Glutamatergic neuron (in vitro differentiated cells): ENCODE results near the gene SENP3. TPM values are rescaled to one million over a fixed set of nuclear protein-coding genes. Genes with fewer than 3 reads are reported as not detected.

Source experiments
- DNase-seq: peaks from one replicate; pipeline ENCODE4 v3.0.0; 2022
- H3K27ac Mint-ChIP-seq: one replicate; pipeline ENCODE4 v1.8.0; 2020; ENCODE audit warnings: mild to moderate bottlenecking, mixed read lengths, inconsistent platforms; ENCODE audit not compliant: unreplicated experiment
- H3K27me3 Mint-ChIP-seq: one replicate; pipeline ENCODE4 v1.8.0; 2020; ENCODE audit warnings: mild to moderate bottlenecking, moderate library complexity, mixed read lengths, inconsistent platforms; ENCODE audit not compliant: unreplicated experiment
- H3K36me3 Mint-ChIP-seq: one replicate; pipeline ENCODE4 v1.8.0; 2020; ENCODE audit warnings: mild to moderate bottlenecking, mixed read lengths, inconsistent platforms; ENCODE audit not compliant: unreplicated experiment
- H3K4me1 Mint-ChIP-seq: one replicate; pipeline ENCODE4 v1.8.0; 2020; ENCODE audit warnings: mild to moderate bottlenecking, low read depth, mixed read lengths, inconsistent platforms; ENCODE audit not compliant: unreplicated experiment
- H3K4me3 Mint-ChIP-seq: one replicate; pipeline ENCODE4 v1.8.0; 2020; ENCODE audit warnings: mild to moderate bottlenecking, mixed read lengths, inconsistent platforms; ENCODE audit not compliant: unreplicated experiment
- H3K9me3 Mint-ChIP-seq: one replicate; pipeline ENCODE4 v1.8.0; 2020; ENCODE audit warnings: mild to moderate bottlenecking, moderate library complexity, mixed read lengths, inconsistent platforms; ENCODE audit not compliant: unreplicated experiment
- CTCF ChIP-seq: fragments of 200-600 bp; sonication (generic); IDR thresholded peaks from one replicate; pipeline ENCODE4 v1.5.0; 2021; ENCODE audit not compliant: partially characterized antibody, unreplicated experiment
- total RNA-seq: library from RNA; stranded (reverse); fragmentation: NEBNext Ultra II Directional; extraction: Animal tissue kit (Norgen Biotek cat#: 25700); gene quantifications from one replicate; pipeline ENCODE4 v1.2.1, GENCODE V29; 2021; ENCODE audit not compliant: unreplicated experiment

The SENP3 gene
- total RNA-seq, 1 donor from 2014 or later = 66.4 TPM

- Mint-ChIP-seq H3K4me3 (peak overlapping the region; percentile 63), H3K27ac (peak overlapping the region; percentile 63), H3K36me3 (peaks cover 10% of the 10 kb centered on the region), H3K27me3 (no peaks in the 10 kb centered on the region), H3K4me1 (peaks cover 5% of the 10 kb centered on the region), H3K9me3 (peaks cover 3% of the 10 kb centered on the region)
- TF ChIP-seq CTCF = no peak
- no peak for DNase-seq
Observed at GRCh38 chr17:7606280-7606679, 44.6 kb downstream of the SENP3 start.

GRCh38 chr17:7610641-7611040 lies 48.9 kb downstream of the SENP3 start:
- Mint-ChIP-seq H3K27me3 (peaks cover 11% of the 10 kb centered on the region), H3K36me3 (no peaks in the 10 kb centered on the region), H3K4me3 (peak overlapping the region; percentile 58), H3K4me1 (peaks cover 20% of the 10 kb centered on the region), H3K27ac (no peak overlapping the region), H3K9me3 (peaks cover 8% of the 10 kb centered on the region)
- no peak for TF ChIP-seq CTCF
- no peak for DNase-seq

GRCh38 chr17:7611635-7612293 lies 50.0 kb downstream of the SENP3 start:
- Mint-ChIP-seq H3K36me3 (no peaks in the 10 kb centered on the region), H3K4me3 (peak overlapping the region; percentile 78), H3K9me3 (peaks cover 8% of the 10 kb centered on the region), H3K27me3 (peaks cover 11% of the 10 kb centered on the region), H3K4me1 (peaks cover 15% of the 10 kb centered on the region), H3K27ac (no peak overlapping the region)
- TF ChIP-seq CTCF = no peak
- DNase-seq = no peak

GRCh38 chr17:7612294-7612640 lies 50.5 kb downstream of the SENP3 start:
- no peak for TF ChIP-seq CTCF
- no peaks in the 10 kb centered on the region for H3K36me3 Mint-ChIP-seq
- H3K4me1 Mint-ChIP-seq = peaks cover 15% of the 10 kb centered on the region
- peaks cover 11% of the 10 kb centered on the region for H3K27me3 Mint-ChIP-seq
- no peak overlapping the region for H3K27ac Mint-ChIP-seq
- H3K9me3 Mint-ChIP-seq = peaks cover 8% of the 10 kb centered on the region
- no peak for DNase-seq
- peak overlapping the region; percentile 78 for H3K4me3 Mint-ChIP-seq

GRCh38 chr17:7613769-7614424 lies 52.2 kb downstream of the SENP3 start:
- no peak for TF ChIP-seq CTCF
- Mint-ChIP-seq H3K27ac (peak overlapping the region; percentile 90), H3K4me3 (peak overlapping the region; percentile 92), H3K9me3 (peaks cover 8% of the 10 kb centered on the region), H3K36me3 (no peaks in the 10 kb centered on the region), H3K27me3 (peaks cover 11% of the 10 kb centered on the region), H3K4me1 (peaks cover 15% of the 10 kb centered on the region)
- DNase-seq = no peak
